ENCODE measurements around the gene PCID2. TPM values are rescaled to one million over a fixed set of nuclear protein-coding genes. Genes with fewer than 3 reads are reported as not detected.

Gene PCID2
- total and polyA plus RNA-seq, 2 of the 13 experiments (the other 11 are each of a cell fraction or from before 2014, with no cell fraction given): 65.0 to 111 TPM

DNA sequence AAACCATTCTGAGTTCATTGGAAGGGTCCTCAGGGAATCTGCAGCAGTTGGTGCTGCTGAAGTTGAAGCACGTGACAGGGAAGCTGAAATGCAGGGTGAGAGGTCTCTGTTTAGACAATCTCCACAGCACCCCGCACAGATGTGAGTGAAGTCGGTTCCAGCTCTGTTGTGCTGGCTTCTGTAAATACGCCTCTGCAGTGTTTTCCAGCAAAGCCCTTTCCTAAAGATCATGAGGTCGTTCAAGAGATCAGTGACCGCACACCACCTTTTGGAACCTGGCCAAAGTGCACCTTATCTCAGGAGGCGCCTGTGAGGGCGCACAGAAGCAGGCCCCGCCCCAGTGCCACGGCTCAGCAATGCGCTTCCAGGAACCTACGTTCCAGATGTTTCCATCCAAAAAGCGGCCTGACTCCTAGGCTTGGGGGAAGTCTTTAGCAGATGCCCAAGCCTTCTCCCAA lies 11.7 kb upstream of the PCID2 start (continued):
- TF ChIP-seq MXI1 (IDR thresholded peaks at IDR 0.05; ENCODE audit: borderline replicate concordance, low read depth, low read length): peak; percentile 56; the same call in 2 of the 3 replicates
- TF ChIP-seq GATA4 (IDR thresholded peaks at IDR 0.05; ENCODE audit: borderline replicate concordance, low read depth): 0 out of 2 replicates have a peak, but pooled peaks have one; percentile 25
- peak; percentile 95 for TF ChIP-seq HNF4A (CRISPR knock-in tag; IDR thresholded peaks at IDR 0.05)
- no peak for TF ChIP-seq TAF1 (CRISPR knock-in tag; IDR thresholded peaks at IDR 0.05)
- TF ChIP-seq ZNF737 (CRISPR knock-in tag; IDR thresholded peaks at IDR 0.05; ENCODE audit: borderline replicate concordance): no peak
- no peak for TF ChIP-seq CBX2 (IDR thresholded peaks at IDR 0.05; ENCODE audit: low read depth, low read length)
- no peak for TF ChIP-seq CBX2 (CRISPR knock-in tag; IDR thresholded peaks at IDR 0.05; ENCODE audit: low read depth)
- TF ChIP-seq ZNF382 (CRISPR knock-in tag; IDR thresholded peaks at IDR 0.05; ENCODE audit: borderline replicate concordance): no peak
- no peak for TF ChIP-seq ZNF260 (CRISPR knock-in tag; IDR thresholded peaks at IDR 0.05; ENCODE audit: borderline replicate concordance, low read depth)
- TF ChIP-seq RERE (CRISPR knock-in tag; IDR thresholded peaks at IDR 0.05; ENCODE audit: low read depth): no peak
- no peak for TF ChIP-seq PRDM15 (CRISPR knock-in tag; IDR thresholded peaks at IDR 0.05)
- TF ChIP-seq PRMT3 (CRISPR knock-in tag; IDR thresholded peaks at IDR 0.05; ENCODE audit: borderline replicate concordance, low read depth): no peak
- TF ChIP-seq, protein P1, sequence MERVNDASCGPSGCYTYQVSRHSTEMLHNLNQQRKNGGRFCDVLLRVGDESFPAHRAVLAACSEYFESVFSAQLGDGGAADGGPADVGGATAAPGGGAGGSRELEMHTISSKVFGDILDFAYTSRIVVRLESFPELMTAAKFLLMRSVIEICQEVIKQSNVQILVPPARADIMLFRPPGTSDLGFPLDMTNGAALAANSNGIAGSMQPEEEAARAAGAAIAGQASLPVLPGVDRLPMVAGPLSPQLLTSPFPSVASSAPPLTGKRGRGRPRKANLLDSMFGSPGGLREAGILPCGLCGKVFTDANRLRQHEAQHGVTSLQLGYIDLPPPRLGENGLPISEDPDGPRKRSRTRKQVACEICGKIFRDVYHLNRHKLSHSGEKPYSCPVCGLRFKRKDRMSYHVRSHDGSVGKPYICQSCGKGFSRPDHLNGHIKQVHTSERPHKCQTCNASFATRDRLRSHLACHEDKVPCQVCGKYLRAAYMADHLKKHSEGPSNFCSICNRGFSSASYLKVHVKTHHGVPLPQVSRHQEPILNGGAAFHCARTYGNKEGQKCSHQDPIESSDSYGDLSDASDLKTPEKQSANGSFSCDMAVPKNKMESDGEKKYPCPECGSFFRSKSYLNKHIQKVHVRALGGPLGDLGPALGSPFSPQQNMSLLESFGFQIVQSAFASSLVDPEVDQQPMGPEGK (CRISPR knock-in tag; IDR thresholded peaks at IDR 0.05): peak; percentile 50; the same call in 1 of the 2 replicates
- TF ChIP-seq, protein P2, sequence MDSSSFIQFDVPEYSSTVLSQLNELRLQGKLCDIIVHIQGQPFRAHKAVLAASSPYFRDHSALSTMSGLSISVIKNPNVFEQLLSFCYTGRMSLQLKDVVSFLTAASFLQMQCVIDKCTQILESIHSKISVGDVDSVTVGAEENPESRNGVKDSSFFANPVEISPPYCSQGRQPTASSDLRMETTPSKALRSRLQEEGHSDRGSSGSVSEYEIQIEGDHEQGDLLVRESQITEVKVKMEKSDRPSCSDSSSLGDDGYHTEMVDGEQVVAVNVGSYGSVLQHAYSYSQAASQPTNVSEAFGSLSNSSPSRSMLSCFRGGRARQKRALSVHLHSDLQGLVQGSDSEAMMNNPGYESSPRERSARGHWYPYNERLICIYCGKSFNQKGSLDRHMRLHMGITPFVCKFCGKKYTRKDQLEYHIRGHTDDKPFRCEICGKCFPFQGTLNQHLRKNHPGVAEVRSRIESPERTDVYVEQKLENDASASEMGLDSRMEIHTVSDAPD (CRISPR knock-in tag; IDR thresholded peaks at IDR 0.05): no peak
- TF ChIP-seq DRAP1 (CRISPR knock-in tag; IDR thresholded peaks at IDR 0.05): no peak
- TF ChIP-seq KLF6 (CRISPR knock-in tag; IDR thresholded peaks at IDR 0.05): no peak
- TF ChIP-seq KLF16 (CRISPR knock-in tag; IDR thresholded peaks at IDR 0.05): peak in 1 of 2 experiments; percentile 54; a peak in 1 of 4 replicates

Measured in HepG2 (cell line).